Keratinocyte (primary cell): ENCODE data around the gene KIAA1755. TPM values are rescaled to one million over a fixed set of nuclear protein-coding genes. Genes with fewer than 3 reads are reported as not detected.

ENCODE experiments used
- DNase-seq: peaks from one replicate; pipeline ENCODE4 v3.0.0-alpha.2; 2011; ENCODE audit warnings: low read depth, missing footprints, low spot score
- FAIRE-seq: peaks from 2 replicates; lab custom pipeline; 2011; peaks lifted over from hg19 to GRCh38; lab: Jason Lieb, UNC
- H2AFZ ChIP-seq: 2 replicates; pipeline ENCODE4 v1.6.0; 2012; ENCODE audit warnings: low read length, control low read depth, inconsistent platforms; ENCODE audit not compliant: control insufficient read depth
- H3K27ac ChIP-seq: 2 replicates; pipeline ENCODE4 v1.5.1; 2011; ENCODE audit warnings: low read length; ENCODE audit not compliant: control insufficient read depth, insufficient read depth
- H3K27me3 ChIP-seq: 3 replicates; pipeline ENCODE4 v1.6.0; 2011; ENCODE audit warnings: low read length; ENCODE audit not compliant: control insufficient read depth, insufficient read depth; ENCODE audit errors: extremely low read depth
- H3K36me3 ChIP-seq, 2 experiments: 2 replicates in 1 of 2; 3 replicates in 1 of 2; pipeline ENCODE4 v1.5.1; 2011; ENCODE audit warnings: low read length in 2 of 2, mild to moderate bottlenecking in 1 of 2; ENCODE audit not compliant: control insufficient read depth in 2 of 2, insufficient read depth in 2 of 2; ENCODE audit errors: extremely low read depth in 1 of 2
- H3K4me1 ChIP-seq: 3 replicates; pipeline ENCODE4 v1.5.1; 2011; ENCODE audit warnings: low read length; ENCODE audit not compliant: control insufficient read depth, insufficient read depth; ENCODE audit errors: extremely low read depth
- H3K4me2 ChIP-seq: 3 replicates; pipeline ENCODE4 v1.6.0; 2011; ENCODE audit warnings: low read depth, low read length; ENCODE audit not compliant: control insufficient read depth, insufficient read depth; ENCODE audit errors: extremely low read depth
- H3K4me3 ChIP-seq, 3 experiments: fragments of 200-600 bp in 1 of 3; sonication (generic) in 1 of 3; 2 replicates in 2 of 3; 3 replicates in 1 of 3; pipeline ENCODE4 v1.5.1; 2011 to 2016; ENCODE audit warnings: low read length in 3 of 3, mild to moderate bottlenecking in 3 of 3, control low read depth in 2 of 3, inconsistent platforms in 1 of 3, low read depth in 1 of 3, mixed read lengths in 1 of 3, mixed run types in 1 of 3, moderate library complexity in 1 of 3; ENCODE audit not compliant: control insufficient read depth in 2 of 3, insufficient read depth in 2 of 3; ENCODE audit errors: extremely low read depth in 1 of 3
- H3K79me2 ChIP-seq: 2 replicates; pipeline ENCODE4 v1.6.0; 2012; ENCODE audit warnings: low read length; ENCODE audit not compliant: control insufficient read depth, insufficient read depth
- H3K9ac ChIP-seq: 3 replicates; pipeline ENCODE4 v1.6.0; 2011; ENCODE audit warnings: low read length; ENCODE audit not compliant: control insufficient read depth, insufficient read depth; ENCODE audit errors: extremely low read depth
- H3K9me1 ChIP-seq: 3 replicates; pipeline ENCODE4 v1.6.0; 2011; ENCODE audit warnings: low read length; ENCODE audit not compliant: control insufficient read depth, insufficient read depth; ENCODE audit errors: extremely low read depth
- H3K9me3 ChIP-seq: 2 replicates; pipeline ENCODE4 v1.5.1; 2012; ENCODE audit warnings: low read depth, low read length; ENCODE audit not compliant: control insufficient read depth
- H4K20me1 ChIP-seq: 3 replicates; pipeline ENCODE4 v1.6.0; 2011; ENCODE audit warnings: low read length; ENCODE audit not compliant: control insufficient read depth, insufficient read depth; ENCODE audit errors: extremely low read depth
- EZH2 ChIP-seq: IDR thresholded peaks from one replicate; pipeline ENCODE4 v1.6.1; 2012; ENCODE audit warnings: inconsistent platforms, mild to moderate bottlenecking, low read length, moderate library complexity
- dilution Hi-C: fragments of 300-500 bp; cut with MboI; formaldehyde crosslinking; loops from one replicate; pipeline ENCODE4 v1.7.0; 2020; ENCODE audit warnings: low sequenced_read_pairs; ENCODE audit not compliant: extremely low pct_ligation_motif_present
- polyA plus RNA-seq, 5 experiments: library from polyadenylated mRNA; depleted of rRNA in 3 of 5; stranded (reverse) in 3 of 5; stranded (forward) in 1 of 5; unstranded in 1 of 5; fragments of >200 nt; gene quantifications; 1 replicate in 1 of 5; 2 replicates in 3 of 5; 3 replicates in 1 of 5; pipeline versions ENCODE4 v1.2.1 to v1.2.3, GENCODE V29; 2011 to 2012; ENCODE audit warnings: missing spikeins in 2 of 5, low read depth in 1 of 5, low replicate concordance in 1 of 5
- TF ChIP-seq, protein P1 (sequence below), 3 experiments: IDR thresholded peaks in 1 of 3; conservative IDR thresholded peaks in 1 of 3; optimal IDR thresholded peaks in 1 of 3; 2 replicates in 2 of 3; 3 replicates in 1 of 3; pipeline versions ENCODE3 to v1.5.1; 2011; ENCODE audit warnings: low read length in 3 of 3, mild to moderate bottlenecking in 3 of 3, moderate library complexity in 2 of 3, control low read depth in 1 of 3, inconsistent platforms in 1 of 3; ENCODE audit not compliant: insufficient read depth in 2 of 3; ENCODE audit errors: extremely low read depth in 1 of 3

Gene KIAA1755
- polyA plus RNA-seq, 1 donor (not counting 4 experiments of a cell fraction or from before 2014, with no cell fraction given): not detected

DNA sequence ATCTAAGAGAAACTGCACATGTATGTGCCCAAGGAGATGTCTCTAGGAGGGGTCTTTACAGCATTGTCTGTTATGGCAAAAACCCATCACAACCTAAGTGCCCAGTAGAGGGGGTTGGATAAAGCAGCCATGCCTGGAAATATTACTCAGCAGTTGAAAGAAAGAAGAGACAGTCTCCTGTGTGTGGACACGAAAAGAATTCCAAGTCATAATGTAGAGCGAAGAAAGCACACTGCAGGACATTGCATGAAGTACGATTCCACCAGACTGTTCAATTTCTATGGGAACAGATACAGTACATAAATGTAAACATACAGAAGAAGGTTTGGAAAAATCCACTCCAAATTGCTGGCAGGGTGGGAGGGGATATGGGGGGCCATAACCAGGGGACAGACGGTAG is 88.1 kb downstream of the KIAA1755 start:
- dilution Hi-C loops: no loop called here
- H3K9ac ChIP-seq: no peak overlapping the region
- H3K9me3 ChIP-seq: no peaks in the 10 kb centered on the region
- no peaks in the 10 kb centered on the region for H3K79me2 ChIP-seq
- H3K4me3 ChIP-seq: no peak overlapping the region
- no peak for FAIRE-seq
- TF ChIP-seq EZH2: no peak
- TF ChIP-seq, protein P1, sequence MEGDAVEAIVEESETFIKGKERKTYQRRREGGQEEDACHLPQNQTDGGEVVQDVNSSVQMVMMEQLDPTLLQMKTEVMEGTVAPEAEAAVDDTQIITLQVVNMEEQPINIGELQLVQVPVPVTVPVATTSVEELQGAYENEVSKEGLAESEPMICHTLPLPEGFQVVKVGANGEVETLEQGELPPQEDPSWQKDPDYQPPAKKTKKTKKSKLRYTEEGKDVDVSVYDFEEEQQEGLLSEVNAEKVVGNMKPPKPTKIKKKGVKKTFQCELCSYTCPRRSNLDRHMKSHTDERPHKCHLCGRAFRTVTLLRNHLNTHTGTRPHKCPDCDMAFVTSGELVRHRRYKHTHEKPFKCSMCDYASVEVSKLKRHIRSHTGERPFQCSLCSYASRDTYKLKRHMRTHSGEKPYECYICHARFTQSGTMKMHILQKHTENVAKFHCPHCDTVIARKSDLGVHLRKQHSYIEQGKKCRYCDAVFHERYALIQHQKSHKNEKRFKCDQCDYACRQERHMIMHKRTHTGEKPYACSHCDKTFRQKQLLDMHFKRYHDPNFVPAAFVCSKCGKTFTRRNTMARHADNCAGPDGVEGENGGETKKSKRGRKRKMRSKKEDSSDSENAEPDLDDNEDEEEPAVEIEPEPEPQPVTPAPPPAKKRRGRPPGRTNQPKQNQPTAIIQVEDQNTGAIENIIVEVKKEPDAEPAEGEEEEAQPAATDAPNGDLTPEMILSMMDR (optimal IDR thresholded peaks at IDR 0.05 in 1 of 3, IDR thresholded peaks at IDR 0.05 in 1 of 3, conservative IDR thresholded peaks at IDR 0.05 in 1 of 3; ENCODE audit: extremely low read depth in 1 of 3, insufficient read depth in 2 of 3, low read length in 3 of 3): peak in 1 of 3 experiments; percentile 18
- no peaks in the 10 kb centered on the region for H3K9me1 ChIP-seq
- no peaks in the 10 kb centered on the region for H4K20me1 ChIP-seq
- H3K4me1 ChIP-seq: peaks cover 34% of the 10 kb centered on the region
- no peaks in the 10 kb centered on the region for H3K36me3 ChIP-seq
- no peak overlapping the region for H2AFZ ChIP-seq
- no peaks in the 10 kb centered on the region for H3K27me3 ChIP-seq
- H3K4me2 ChIP-seq: no peak overlapping the region
- DNase-seq: no peak
- no peak overlapping the region for H3K27ac ChIP-seq

DNA sequence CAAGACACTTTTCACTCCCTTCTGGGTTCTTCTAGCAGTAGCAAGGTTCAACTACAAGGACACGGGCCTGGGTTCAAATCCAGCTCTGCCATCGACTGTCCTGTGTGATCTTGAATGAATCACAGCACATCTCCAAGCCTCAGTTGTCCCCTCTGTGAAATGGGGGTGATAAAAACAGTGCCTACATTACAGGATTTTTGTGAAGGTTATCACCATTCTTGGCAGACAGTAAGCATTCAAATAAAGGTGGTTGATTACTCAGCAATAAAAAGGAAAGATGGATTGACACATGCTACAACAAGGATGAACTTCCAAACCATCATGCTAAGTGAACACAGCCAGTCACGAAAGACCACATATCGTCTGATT is 88.9 kb downstream of the KIAA1755 start:
- Histone ChIP-seq H3K9me1 (no peaks in the 10 kb centered on the region), H2AFZ (no peak overlapping the region), H3K27ac (no peak overlapping the region), H3K79me2 (no peaks in the 10 kb centered on the region), H3K27me3 (no peaks in the 10 kb centered on the region), H3K36me3 (no peaks in the 10 kb centered on the region), H3K9me3 (no peaks in the 10 kb centered on the region), H3K4me3 (no peak overlapping the region), H3K9ac (no peak overlapping the region), H3K4me1 (peaks cover 37% of the 10 kb centered on the region), H3K4me2 (no peak overlapping the region), H4K20me1 (no peaks in the 10 kb centered on the region)
- no peak for DNase-seq
- no peak for FAIRE-seq
- TF ChIP-seq EZH2: no peak
- TF ChIP-seq, protein P1 (optimal IDR thresholded peaks at IDR 0.05 in 1 of 3, IDR thresholded peaks at IDR 0.05 in 1 of 3, conservative IDR thresholded peaks at IDR 0.05 in 1 of 3; ENCODE audit: extremely low read depth in 1 of 3, insufficient read depth in 2 of 3, low read length in 3 of 3): no peak
- dilution Hi-C loops: no loop called here
